Activated T-cell treated with anti-CD3 and anti-CD28 coated beads, Interleukin-2, amount 50 U/mL, for 24 hours (primary cell): ENCODE results near the gene MCMBP.
"Not testable (repeated sequence)": the region's sequence is repeated elsewhere in the genome, so short reads cannot be mapped to it uniquely, and the experiment has no call there.

Experiments used
- DNase-seq: peaks from one replicate; pipeline ENCODE4 v3.0.0-alpha.2; 2020
- H3K27ac Mint-ChIP-seq: 2 replicates; pipeline ENCODE4 v1.8.0; 2020; ENCODE audit warnings: mild to moderate bottlenecking, mixed read lengths
- H3K27me3 Mint-ChIP-seq: 2 replicates; pipeline ENCODE4 v1.8.0; 2020; ENCODE audit warnings: mixed read lengths
- H3K36me3 Mint-ChIP-seq: 2 replicates; pipeline ENCODE4 v1.8.0; 2020; ENCODE audit warnings: low read depth, mixed read lengths
- H3K4me1 Mint-ChIP-seq: 2 replicates; pipeline ENCODE4 v1.8.0; 2020; ENCODE audit warnings: low read depth, mixed read lengths
- H3K4me3 Mint-ChIP-seq: 2 replicates; pipeline ENCODE4 v1.8.0; 2020; ENCODE audit warnings: mild to moderate bottlenecking, moderate library complexity, mixed read lengths
- H3K9me3 Mint-ChIP-seq: 2 replicates; pipeline ENCODE4 v1.8.0; 2020; ENCODE audit warnings: mixed read lengths

MCMBP gene

DNA sequence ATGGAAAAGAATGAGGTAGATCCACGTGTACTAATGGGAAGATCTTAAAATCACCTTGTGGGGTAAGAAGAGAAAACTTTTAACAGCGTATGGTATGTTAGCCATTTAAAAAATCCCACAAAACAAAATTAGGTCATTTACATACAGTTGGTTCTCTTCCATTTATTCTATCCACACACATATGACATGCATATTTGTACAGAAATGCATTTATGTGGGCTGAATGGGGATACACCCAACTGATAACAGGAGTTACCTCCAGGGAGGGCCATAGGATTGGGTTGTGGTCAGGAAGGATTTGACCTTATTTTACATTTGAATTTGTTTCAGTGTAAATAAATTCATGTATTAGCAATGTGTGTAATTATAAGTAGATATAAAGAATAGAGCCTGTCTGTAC, 71.5 kb downstream of the MCMBP start:
- Mint-ChIP-seq H3K27ac (no peak overlapping the region), H3K4me3 (no peak overlapping the region), H3K36me3 (peaks cover 50% of the 10 kb centered on the region), H3K27me3 (no peaks in the 10 kb centered on the region), H3K9me3 (no peaks in the 10 kb centered on the region), H3K4me1 (peaks cover 8% of the 10 kb centered on the region)
- DNase-seq = no peak

- Mint-ChIP-seq H3K4me1 (peaks cover 3% of the 10 kb centered on the region), H3K36me3 (peaks cover 44% of the 10 kb centered on the region), H3K27ac (no peak overlapping the region), H3K9me3 (no peaks in the 10 kb centered on the region), H3K4me3 (no peak overlapping the region), H3K27me3 (no peaks in the 10 kb centered on the region)
- DNase-seq = no peak
Measured at GRCh38 chr10:119796039-119796438, 76.6 kb downstream of the MCMBP start.

DNA sequence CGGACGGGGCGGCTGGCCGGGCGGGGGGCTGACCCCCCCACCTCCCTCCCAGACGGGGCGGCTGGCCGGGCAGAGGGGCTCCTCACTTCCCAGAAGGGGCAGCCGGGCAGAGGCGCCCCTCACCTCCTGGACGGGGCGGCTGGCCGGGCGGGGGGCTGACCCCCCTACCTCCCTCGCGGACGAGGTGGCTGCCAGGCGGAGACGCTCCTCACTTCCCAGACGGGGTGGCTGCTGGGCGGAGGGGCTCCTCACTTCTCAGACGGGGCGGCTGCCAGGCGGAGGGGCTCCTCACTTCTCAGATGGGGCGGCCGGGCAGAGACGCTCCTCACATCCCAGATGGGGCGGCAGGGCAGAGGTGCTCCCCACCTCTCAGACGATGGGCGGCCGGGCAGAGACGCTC, 77.5 kb downstream of the MCMBP start:
- not testable (repeated sequence) for H3K4me1 Mint-ChIP-seq, DNase-seq, H3K27ac Mint-ChIP-seq, H3K9me3 Mint-ChIP-seq, H3K27me3 Mint-ChIP-seq, H3K4me3 Mint-ChIP-seq
- H3K36me3 Mint-ChIP-seq = peaks cover 44% of the 10 kb centered on the region

DNA sequence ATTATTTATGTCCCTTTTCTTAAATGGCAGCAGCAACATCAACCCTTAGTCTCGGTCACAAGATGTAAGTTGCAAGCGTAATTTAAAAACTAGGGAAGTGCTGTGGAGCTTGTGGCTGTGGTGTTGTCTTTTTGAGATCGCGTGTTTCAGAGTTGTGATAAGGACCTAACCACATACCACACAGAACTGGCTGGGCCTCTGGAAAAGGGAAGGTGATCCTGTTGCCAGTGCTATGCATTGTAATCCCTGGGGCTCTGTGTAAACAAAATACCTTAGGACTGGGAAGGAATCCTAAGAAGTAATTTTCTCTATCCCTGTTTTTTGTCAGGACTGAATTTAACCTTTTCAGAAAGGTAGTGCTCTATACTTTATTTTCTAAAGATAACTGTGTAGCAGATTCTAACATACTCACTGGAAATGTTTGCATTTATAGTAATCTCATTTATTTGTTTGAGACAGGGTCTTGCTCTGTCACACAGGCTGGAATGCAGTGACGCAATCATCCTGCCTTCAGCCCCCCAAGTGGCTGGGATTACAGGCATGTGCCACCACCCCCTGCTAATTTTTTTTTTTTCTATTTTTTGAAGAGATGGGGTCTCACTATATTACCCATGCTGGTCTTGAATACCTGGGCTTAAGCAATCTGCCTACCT, 86.4 kb downstream of the MCMBP start:
- Mint-ChIP-seq H3K27ac (no peak overlapping the region), H3K4me1 (peaks cover 27% of the 10 kb centered on the region), H3K4me3 (no peak overlapping the region), H3K36me3 (peaks cover 23% of the 10 kb centered on the region), H3K9me3 (no peaks in the 10 kb centered on the region), H3K27me3 (no peaks in the 10 kb centered on the region)
- no peak for DNase-seq

- no peak for DNase-seq
- H3K27me3 Mint-ChIP-seq = no peaks in the 10 kb centered on the region
- no peaks in the 10 kb centered on the region for H3K9me3 Mint-ChIP-seq
- peak overlapping the region; percentile 69 for H3K27ac Mint-ChIP-seq
- peaks cover 25% of the 10 kb centered on the region for H3K4me1 Mint-ChIP-seq
- peak overlapping the region; percentile 16 for H3K4me3 Mint-ChIP-seq
- H3K36me3 Mint-ChIP-seq = peaks cover 26% of the 10 kb centered on the region
Measured at GRCh38 chr10:119784340-119785067, 88.1 kb downstream of the MCMBP start.

DNA sequence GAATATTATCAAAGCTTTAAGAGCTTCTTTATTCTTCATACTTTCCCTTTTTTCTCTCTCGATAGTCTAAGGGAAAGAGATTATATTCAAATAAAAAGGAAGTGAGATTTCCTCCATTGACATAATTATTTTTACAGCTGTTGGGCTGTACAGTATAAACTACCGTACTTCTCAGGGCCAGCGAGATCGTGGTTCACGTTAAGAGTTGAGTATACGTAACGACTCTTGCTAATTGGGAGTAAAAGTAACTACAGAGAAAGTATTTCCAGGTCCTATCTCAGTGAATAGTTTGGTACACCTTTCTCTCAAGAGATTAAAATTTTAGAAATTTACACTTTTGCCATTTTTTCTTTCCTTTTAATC, 89.0 kb downstream of the MCMBP start:
- Mint-ChIP-seq H3K4me3 (no peak overlapping the region), H3K27ac (no peak overlapping the region), H3K36me3 (peaks cover 26% of the 10 kb centered on the region), H3K4me1 (peaks cover 25% of the 10 kb centered on the region), H3K9me3 (no peaks in the 10 kb centered on the region), H3K27me3 (no peaks in the 10 kb centered on the region)
- DNase-seq = no peak

DNA sequence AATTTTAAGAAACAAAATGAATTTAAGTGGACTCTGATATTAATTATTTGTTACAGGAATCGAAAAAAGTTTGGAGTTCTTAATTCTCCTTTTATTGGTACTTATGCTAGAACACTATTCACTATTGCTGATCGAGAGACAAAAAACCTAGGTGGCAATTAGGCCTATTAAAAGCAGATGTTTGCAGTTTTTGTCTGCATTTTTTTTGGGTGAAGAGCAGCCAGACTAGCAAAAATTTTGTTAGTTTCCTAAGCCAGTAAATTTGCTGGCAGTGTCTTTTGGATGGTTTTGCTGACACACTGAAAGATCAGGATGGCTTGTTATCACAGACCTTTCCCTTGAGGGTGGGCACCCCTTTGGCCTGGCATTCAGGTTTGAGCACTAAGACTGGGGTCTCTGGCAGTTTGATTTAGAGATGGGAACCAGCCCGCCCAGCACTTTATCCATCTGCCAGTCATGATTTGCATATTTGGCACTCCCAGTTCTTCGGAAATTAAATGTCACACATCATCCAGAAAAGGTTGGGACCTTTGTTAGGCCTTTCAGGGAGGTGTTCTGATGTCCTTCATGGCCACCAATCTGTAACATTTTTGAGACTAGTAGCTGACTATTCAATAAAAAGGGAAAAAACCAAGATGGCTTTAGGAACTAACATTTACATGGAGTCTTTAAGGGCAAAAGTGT, 89.5 kb downstream of the MCMBP start:
- Mint-ChIP-seq H3K4me3 (no peak overlapping the region), H3K27me3 (no peaks in the 10 kb centered on the region), H3K27ac (no peak overlapping the region), H3K9me3 (no peaks in the 10 kb centered on the region), H3K36me3 (peaks cover 26% of the 10 kb centered on the region), H3K4me1 (peaks cover 25% of the 10 kb centered on the region)
- no peak for DNase-seq

- H3K27me3 Mint-ChIP-seq = no peaks in the 10 kb centered on the region
- peaks cover 26% of the 10 kb centered on the region for H3K4me1 Mint-ChIP-seq
- DNase-seq = no peak
- no peak overlapping the region for H3K27ac Mint-ChIP-seq
- H3K36me3 Mint-ChIP-seq = peaks cover 26% of the 10 kb centered on the region
- no peak overlapping the region for H3K4me3 Mint-ChIP-seq
- H3K9me3 Mint-ChIP-seq = no peaks in the 10 kb centered on the region
Measured at GRCh38 chr10:119781498-119781897, 91.1 kb downstream of the MCMBP start.

- Mint-ChIP-seq H3K36me3 (peaks cover 26% of the 10 kb centered on the region), H3K27me3 (no peaks in the 10 kb centered on the region), H3K9me3 (no peaks in the 10 kb centered on the region), H3K4me1 (peaks cover 25% of the 10 kb centered on the region), H3K4me3 (no peak overlapping the region), H3K27ac (no peak overlapping the region)
- DNase-seq = no peak
Measured at GRCh38 chr10:119780879-119781480, 91.7 kb downstream of the MCMBP start.
